Smooth muscle cell (in vitro differentiated cells): ENCODE data around the gene PLA2G4C. TPM values are rescaled to one million over a fixed set of nuclear protein-coding genes. Genes with fewer than 3 reads are reported as not detected.
A peak's percentile ranks its signal among the peaks of the same experiment; 100 is the strongest.

ENCODE experiments used
- DNase-seq: peaks from one replicate; lab custom pipeline; 2025; ENCODE audit not compliant: unreplicated experiment; lab: John Stamatoyannopoulos, UW
- H2AFZ ChIP-seq: fragments of 200-600 bp; sonication (generic); 2 replicates; pipeline ENCODE4 v1.6.0; 2016; ENCODE audit warnings: antibody characterized with exemption, low read depth, mild to moderate bottlenecking
- H3F3A ChIP-seq: fragments of 200-600 bp; sonication (generic); 2 replicates; pipeline ENCODE4 v1.6.0; 2017; ENCODE audit warnings: antibody characterized with exemption, low read depth
- H3K27ac ChIP-seq: fragments of 200-600 bp; sonication (generic); 2 replicates; pipeline ENCODE4 v1.5.1; 2016; ENCODE audit warnings: low read depth, mild to moderate bottlenecking
- H3K27me3 ChIP-seq: fragments of 200-600 bp; sonication (generic); 2 replicates; pipeline ENCODE4 v1.6.1; 2016; ENCODE audit warnings: low read depth, mild to moderate bottlenecking
- H3K36me3 ChIP-seq: fragments of 200-600 bp; sonication (generic); 2 replicates; pipeline ENCODE4 v1.5.1; 2016; ENCODE audit warnings: low read depth
- H3K4me1 ChIP-seq: fragments of 200-600 bp; sonication (generic); 2 replicates; pipeline ENCODE4 v1.5.1; 2016; ENCODE audit warnings: low read depth
- H3K4me2 ChIP-seq: fragments of 200-600 bp; sonication (generic); 2 replicates; pipeline ENCODE4 v1.6.0; 2016; ENCODE audit warnings: mild to moderate bottlenecking
- H3K4me3 ChIP-seq: fragments of 200-600 bp; sonication (generic); 2 replicates; pipeline ENCODE4 v1.5.1; 2016; ENCODE audit warnings: mild to moderate bottlenecking
- H3K79me2 ChIP-seq: fragments of 200-600 bp; sonication (generic); 2 replicates; pipeline ENCODE4 v1.6.0; 2016; ENCODE audit warnings: low read depth, mild to moderate bottlenecking
- H3K9ac ChIP-seq: fragments of 200-600 bp; sonication (generic); 2 replicates; pipeline ENCODE4 v1.6.0; 2016; ENCODE audit warnings: low read depth
- H3K9me3 ChIP-seq: fragments of 200-600 bp; sonication (generic); replicated peaks from 2 replicates; pipeline ENCODE4 v1.5.1; 2016; ENCODE audit warnings: low read depth
- H4K20me1 ChIP-seq: fragments of 200-600 bp; sonication (generic); 2 replicates; pipeline ENCODE4 v1.6.0; 2016; ENCODE audit warnings: low read depth
- WGBS: methylation state at CpG from one replicate; pipeline ENCODE4 v1.1.7; 2016; ENCODE audit warnings: low lambda C conversion rate; 5-methylcytosine and 5-hydroxymethylcytosine counted together
- polyA plus RNA-seq: library from polyadenylated mRNA; unstranded; fragments of >200 nt; fragmentation: Nextera tagmentation; extraction: Ambion mirVana; gene quantifications from 2 replicates; pipeline ENCODE4 v1.2.1, GENCODE V29; 2016
- total RNA-seq: library from RNA; depleted of rRNA; stranded (reverse); fragments of >200 nt; gene quantifications from 2 replicates; pipeline ENCODE4 v1.2.3, GENCODE V29; 2014
- TF ChIP-seq, protein P1 (sequence below): fragments of 200-600 bp; sonication (generic); IDR thresholded peaks from 2 replicates; pipeline ENCODE4 v1.5.1; 2017; ENCODE audit warnings: borderline replicate concordance, mild to moderate bottlenecking, antibody characterized with exemption; ENCODE audit not compliant: insufficient read depth, poor library complexity, severe bottlenecking

Gene PLA2G4C
- total and polyA plus RNA-seq, 2 experiments from 2014 or later = 0.63 to 1.7 TPM

GRCh38 chr19:48113190-48113917 is 2.7 kb upstream of the PLA2G4C start:
- Histone ChIP-seq H3K79me2 (no peaks in the 10 kb centered on the region), H2AFZ (no peak overlapping the region), H3K4me2 (no peak overlapping the region), H3K36me3 (no peaks in the 10 kb centered on the region), H3K4me3 (no peak overlapping the region), H3K9me3 (no peaks in the 10 kb centered on the region), H3K27ac (no peak overlapping the region), H3F3A (no peaks in the 10 kb centered on the region), H3K27me3 (no peaks in the 10 kb centered on the region), H3K9ac (no peak overlapping the region), H4K20me1 (no peaks in the 10 kb centered on the region), H3K4me1 (no peaks in the 10 kb centered on the region)
- DNase-seq = no peak
- 76% methylated on average over 13 of the region's 16 CpGs for WGBS
- TF ChIP-seq, protein P1, sequence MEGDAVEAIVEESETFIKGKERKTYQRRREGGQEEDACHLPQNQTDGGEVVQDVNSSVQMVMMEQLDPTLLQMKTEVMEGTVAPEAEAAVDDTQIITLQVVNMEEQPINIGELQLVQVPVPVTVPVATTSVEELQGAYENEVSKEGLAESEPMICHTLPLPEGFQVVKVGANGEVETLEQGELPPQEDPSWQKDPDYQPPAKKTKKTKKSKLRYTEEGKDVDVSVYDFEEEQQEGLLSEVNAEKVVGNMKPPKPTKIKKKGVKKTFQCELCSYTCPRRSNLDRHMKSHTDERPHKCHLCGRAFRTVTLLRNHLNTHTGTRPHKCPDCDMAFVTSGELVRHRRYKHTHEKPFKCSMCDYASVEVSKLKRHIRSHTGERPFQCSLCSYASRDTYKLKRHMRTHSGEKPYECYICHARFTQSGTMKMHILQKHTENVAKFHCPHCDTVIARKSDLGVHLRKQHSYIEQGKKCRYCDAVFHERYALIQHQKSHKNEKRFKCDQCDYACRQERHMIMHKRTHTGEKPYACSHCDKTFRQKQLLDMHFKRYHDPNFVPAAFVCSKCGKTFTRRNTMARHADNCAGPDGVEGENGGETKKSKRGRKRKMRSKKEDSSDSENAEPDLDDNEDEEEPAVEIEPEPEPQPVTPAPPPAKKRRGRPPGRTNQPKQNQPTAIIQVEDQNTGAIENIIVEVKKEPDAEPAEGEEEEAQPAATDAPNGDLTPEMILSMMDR = no peak

- no peak overlapping the region for H3K9ac ChIP-seq
- H2AFZ ChIP-seq = no peak overlapping the region
- no peaks in the 10 kb centered on the region for H3K9me3 ChIP-seq
- no peaks in the 10 kb centered on the region for H3K4me1 ChIP-seq
- DNase-seq = no peak
- H3K4me3 ChIP-seq = no peak overlapping the region
- WGBS = 88% methylated on average over 7 of the region's 7 CpGs
- no peaks in the 10 kb centered on the region for H3K36me3 ChIP-seq
- no peaks in the 10 kb centered on the region for H4K20me1 ChIP-seq
- peak overlapping the region; percentile 80 for H3K4me2 ChIP-seq
- H3K79me2 ChIP-seq = no peaks in the 10 kb centered on the region
- no peaks in the 10 kb centered on the region for H3F3A ChIP-seq
- H3K27ac ChIP-seq = peak overlapping the region; percentile 82
- no peaks in the 10 kb centered on the region for H3K27me3 ChIP-seq
- TF ChIP-seq, protein P1 = no peak
Observed at GRCh38 chr19:48111280-48111679, 663 bp upstream of the PLA2G4C start.

GRCh38 chr19:48108997-48109782 is 1.4 kb downstream of the PLA2G4C start:
- Histone ChIP-seq H3K9ac (no peak overlapping the region), H3K4me3 (no peak overlapping the region), H3K27ac (no peak overlapping the region), H4K20me1 (no peaks in the 10 kb centered on the region), H3K27me3 (no peaks in the 10 kb centered on the region), H3K9me3 (no peaks in the 10 kb centered on the region), H3K4me1 (no peaks in the 10 kb centered on the region), H3K36me3 (no peaks in the 10 kb centered on the region), H3F3A (no peaks in the 10 kb centered on the region), H3K79me2 (no peaks in the 10 kb centered on the region), H2AFZ (no peak overlapping the region), H3K4me2 (no peak overlapping the region)
- DNase-seq = no peak
- WGBS = 87% methylated on average over 15 of the region's 15 CpGs
- TF ChIP-seq, protein P1 = no peak
